GM10847 (cell line): ENCODE data around the gene OR52W1.

ENCODE experiments used
- POLR2A ChIP-seq: IDR thresholded peaks from 2 replicates; pipeline ENCODE4 v1.6.1; 2011; ENCODE audit not compliant: insufficient read length; ENCODE audit errors: extremely low read depth

Gene OR52W1

DNA sequence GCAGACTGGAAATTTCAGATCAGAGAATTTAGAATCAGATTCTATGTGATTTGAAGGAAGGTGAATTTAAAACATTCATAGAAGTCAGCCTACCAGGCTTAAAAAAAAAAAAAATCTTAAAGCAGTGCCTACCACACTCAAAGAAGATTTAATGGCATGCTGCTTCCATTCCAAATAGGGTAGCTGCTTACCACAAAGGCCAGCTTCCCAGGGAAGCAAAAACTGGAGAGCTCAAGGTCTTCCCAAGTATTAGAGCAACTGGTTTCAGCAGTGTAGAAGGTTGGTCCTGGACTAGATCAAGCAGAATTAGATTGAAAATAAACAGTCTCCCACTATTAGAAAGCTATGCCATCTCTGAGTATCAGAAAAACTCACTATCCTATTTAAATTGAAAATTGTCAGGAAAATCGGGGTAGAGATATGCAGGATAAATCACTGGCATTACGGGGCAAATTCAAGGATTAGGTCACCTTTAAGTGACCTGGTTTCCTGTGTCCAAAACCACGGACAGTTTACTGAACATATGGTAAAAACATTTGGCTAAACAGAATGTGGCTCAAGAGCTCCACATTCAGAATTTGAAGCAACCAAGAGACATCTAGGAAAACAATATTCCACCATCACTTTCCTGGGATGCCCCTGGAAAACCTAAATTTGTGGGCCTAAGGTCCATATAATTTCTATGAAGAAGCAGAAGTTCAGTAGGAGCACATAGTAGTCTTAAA, 7.6 kb downstream of the OR52W1 start:
- TF ChIP-seq POLR2A: no peak

DNA sequence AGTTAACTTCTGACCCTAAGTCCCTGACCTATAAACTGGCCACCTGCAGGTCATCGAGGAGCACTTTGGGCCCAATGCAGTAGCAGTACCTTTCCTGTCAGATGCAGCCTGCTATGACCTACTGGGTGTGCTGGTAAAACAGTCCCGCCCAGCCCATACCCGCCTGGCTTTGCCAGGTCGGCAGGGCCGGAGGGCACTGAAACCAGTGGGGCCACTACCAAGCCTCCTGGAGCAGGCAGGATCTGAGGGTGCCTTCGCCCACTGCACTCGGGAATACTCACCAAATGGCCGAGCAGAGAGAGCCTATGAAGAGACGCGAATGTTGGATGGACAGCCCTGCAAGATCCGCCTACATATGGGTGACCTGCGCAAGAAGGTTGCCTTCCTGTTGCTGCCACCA, 10.8 kb downstream of the OR52W1 start:
- no peak for TF ChIP-seq POLR2A

DNA sequence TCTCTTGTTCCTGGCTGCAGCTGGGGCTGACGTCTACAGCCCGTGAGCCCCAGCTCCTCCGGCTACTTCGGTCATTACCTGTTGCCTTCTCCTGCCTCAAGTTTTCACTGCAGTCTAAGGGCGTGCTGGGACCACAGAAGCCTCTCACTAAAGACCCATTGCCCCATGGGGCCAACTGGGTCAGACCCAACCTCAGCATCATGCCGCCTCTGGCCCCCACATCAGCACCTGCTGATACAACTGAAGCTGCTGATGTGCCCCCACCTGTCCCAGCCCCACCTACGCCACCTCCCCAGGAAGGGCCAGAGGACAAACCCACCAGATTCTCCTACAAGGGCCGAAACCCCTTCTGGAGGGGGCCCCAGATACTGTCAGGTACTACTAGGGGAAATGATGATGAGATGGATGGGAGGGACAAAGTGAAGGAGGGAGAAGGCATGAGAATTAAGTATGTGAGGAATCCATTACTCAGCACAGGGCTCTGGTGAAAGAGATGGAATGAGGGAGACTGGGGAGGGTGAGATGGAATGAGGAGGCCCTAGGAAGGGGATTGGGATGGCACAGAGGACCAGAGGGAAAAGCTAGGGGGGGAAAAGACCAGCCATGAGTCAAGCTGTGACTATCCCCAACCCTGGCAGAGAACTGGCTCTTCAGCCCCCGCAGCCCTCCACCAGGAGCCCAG, 11.4 kb downstream of the OR52W1 start:
- no peak for TF ChIP-seq POLR2A

DNA sequence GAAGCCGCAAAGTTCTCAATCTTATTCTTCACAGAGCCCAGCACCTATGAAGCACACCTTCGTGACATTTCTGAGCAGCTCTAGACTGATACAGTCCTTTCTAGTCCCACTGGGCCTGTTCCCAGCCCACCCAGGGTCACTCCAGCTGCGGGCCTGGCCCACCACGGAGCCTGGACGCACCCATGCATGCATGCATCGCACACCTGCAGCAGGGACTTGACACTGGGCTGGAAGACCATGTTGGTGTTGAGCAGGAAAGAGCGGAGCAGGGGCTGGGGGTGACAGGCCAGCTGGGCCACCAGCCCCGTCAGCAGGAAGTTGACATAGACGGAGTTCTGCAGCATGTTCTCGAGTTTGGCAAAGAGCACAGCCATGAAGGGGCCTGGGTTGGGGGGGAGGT, 15.5 kb downstream of the OR52W1 start:
- TF ChIP-seq POLR2A: no peak

DNA sequence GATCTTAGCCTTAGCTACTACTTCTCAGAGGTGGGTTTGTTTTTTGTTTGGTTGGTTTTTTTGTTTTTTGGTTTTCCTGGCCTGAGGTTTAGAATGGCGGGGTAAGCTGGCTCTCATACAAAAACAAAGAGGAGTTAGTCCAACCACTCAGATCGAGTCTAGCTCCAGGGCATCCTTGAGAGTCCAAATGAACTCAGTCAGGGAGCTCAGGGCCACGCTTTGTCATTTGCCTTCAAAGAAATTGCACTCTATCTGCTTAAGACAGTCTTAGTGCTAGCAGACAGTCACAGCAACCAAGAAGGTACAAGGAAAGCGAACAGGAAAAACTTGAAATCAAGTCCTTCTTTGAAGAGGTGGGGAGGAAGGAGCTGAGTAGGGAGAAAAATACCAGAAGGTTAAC, 17.5 kb downstream of the OR52W1 start:
- TF ChIP-seq POLR2A: no peak

DNA sequence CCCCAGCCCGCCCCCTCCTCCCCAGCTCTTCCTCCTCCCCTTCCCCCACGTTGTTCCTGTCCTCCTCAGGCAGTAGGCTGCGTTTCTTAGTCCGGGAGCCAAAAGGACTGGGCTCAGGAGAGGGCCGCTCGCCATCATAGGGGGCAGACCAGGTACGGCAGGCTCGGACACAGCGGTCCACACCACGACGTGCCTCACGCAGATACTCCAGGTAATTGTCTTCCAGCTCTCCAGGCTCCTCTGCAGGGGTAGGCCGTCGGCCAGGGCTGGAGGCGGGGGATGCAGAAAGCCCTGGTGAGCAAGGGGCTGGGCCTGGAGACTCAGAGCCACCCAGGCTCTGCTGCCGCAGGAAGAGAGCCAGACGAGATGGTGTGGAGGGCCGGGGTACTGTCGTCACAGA, 18.7 kb downstream of the OR52W1 start:
- no peak for TF ChIP-seq POLR2A

DNA sequence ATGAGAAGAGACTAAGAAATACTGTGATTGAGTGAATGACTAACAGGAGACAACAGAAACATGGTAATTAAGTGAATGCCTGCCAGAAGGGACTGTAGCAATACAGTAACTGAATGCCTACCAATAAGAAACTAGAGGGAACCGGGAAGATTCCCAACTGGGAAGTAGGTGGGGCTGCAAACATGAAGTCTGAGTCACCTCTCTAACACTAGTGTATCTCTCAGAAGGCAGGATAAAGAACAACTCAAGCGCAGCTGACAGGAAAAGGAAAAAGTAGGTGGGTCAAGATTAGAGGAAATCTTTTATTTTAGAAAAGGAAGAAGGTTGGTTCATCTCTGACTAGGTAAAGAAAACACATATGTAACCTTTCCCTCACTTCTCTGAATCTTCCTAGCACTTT, 20.3 kb downstream of the OR52W1 start:
- no peak for TF ChIP-seq POLR2A

DNA sequence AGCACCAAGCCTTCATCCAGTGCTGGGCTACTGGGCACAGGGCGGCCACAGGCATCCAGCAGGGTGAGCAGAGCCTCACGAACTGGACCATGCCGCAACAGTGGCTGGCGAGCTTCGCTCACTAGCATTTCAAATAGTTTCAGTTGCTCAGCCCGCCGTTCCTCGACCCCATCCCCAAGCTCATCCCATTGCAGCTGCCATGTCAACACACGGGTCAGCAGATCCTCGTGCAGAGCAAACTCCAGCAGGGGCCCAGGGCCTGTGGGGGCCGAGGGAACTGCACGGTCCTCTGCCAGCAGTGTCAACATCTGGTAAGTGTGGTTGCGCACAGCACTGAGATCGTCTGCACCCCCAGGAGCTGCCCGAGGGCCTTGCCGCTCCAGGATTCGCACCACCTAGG, 24.8 kb downstream of the OR52W1 start:
- no peak for TF ChIP-seq POLR2A

DNA sequence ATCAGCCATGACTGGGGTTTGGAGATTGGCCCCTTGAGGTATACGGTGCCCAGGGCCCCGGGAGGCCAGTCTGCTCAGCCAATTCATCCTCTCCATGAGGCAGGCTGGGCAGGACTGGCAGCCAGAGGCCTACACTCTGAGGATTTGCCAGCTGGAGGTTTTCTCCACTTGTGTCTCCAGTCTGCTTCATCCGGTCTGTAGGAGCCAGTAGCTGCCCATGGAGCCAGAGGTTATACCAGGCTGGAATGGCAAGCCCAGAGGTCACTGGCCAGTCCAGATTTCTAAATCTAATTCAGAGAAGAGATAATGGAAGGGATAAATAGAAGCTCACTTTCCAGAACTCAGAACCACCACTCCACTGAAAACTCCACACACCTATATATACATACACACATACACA, 25.4 kb downstream of the OR52W1 start:
- no peak for TF ChIP-seq POLR2A

DNA sequence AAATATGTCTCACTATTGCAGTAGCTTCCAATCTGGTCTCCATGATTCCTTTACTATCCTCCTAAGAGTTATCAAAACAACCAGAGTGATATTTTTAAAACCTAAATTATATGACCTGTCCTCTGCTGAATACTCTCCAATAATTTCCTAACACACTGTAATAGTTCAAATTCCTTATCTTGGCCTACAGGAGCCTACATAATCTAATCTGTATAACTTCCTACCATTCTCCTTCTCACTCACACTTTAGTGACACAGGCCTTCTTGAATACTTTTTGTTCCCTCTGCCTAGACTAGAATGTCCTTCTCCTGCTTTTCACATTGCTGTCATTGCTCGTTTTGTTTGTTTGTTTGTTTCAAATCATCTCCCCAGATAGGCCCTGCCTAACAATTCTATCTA, 26.0 kb downstream of the OR52W1 start:
- no peak for TF ChIP-seq POLR2A

DNA sequence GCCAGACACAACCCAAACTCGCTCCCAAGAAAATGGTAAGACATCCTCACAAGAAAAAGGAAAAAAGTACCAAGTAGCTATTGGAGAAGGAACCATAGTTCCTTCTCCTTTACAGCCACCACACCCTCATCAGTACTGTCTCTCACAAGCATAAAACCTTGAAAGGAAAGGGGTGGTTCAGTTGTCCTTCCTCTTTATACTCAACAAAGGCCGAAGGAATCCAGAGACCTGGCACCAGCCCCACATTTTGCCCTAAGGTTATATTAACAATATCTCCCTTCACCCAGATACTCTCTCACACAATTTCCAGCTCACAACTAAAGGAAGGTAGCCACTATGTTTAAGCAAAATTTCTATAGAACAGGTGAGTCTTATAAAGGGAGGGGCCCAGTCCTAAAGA, 26.9 kb downstream of the OR52W1 start:
- TF ChIP-seq POLR2A: no peak

DNA sequence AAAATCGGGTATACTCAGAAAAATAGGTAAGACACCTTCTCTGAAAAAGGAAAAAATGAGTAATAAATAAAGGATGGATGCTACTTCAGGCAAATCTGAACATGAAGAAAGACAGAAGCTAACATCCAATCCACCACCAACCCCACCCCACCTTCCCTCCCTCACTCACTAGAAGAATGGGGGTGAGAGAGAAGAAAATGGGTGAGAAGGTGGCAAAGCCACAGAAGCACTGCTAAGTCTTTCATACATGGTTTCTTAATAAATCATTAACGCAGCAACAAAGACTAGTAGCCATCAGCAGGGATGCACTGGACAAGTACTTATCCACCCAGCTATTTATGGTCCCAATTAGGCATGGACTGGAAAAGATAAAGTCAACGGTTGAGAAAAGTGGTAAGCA, 29.5 kb downstream of the OR52W1 start:
- no peak for TF ChIP-seq POLR2A

DNA sequence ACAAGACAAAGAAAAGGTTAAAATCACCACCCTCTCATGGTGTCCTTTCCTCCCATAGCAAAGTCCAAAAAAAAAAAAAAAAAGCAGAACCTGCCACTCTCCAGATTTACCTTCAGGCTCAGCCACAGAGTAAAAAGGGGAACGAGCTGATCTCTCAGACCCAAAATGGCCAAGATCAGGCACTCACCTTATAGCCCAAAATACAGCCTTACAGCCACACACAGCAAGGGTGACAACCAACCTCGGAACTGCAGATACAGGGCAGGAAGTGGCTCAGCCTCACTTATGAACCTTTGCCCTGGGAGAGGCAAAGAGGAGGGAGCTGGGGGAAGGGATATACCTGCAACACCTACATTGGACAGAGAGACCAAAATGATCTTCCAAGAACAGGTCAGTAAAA, 30.9 kb downstream of the OR52W1 start:
- TF ChIP-seq POLR2A: no peak

DNA sequence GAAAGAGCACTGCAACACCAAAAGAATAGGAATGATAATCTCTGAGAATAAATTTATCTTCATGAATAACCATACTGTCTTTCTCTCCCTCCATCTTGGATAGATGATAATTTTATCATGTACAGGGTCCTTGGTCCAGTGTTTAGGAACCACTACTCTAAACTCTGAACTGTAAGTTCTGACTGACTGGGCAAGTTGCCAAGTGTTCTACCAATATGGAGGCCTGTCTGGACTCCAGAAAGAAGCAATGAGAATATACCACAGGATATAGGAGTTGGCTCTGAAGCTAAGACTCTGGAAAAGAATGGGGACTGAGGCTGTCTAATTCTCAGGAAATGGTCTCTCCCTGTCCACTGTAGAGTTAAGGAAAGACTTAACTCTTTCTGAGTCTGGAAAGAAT, 33.9 kb downstream of the OR52W1 start:
- TF ChIP-seq POLR2A: no peak

DNA sequence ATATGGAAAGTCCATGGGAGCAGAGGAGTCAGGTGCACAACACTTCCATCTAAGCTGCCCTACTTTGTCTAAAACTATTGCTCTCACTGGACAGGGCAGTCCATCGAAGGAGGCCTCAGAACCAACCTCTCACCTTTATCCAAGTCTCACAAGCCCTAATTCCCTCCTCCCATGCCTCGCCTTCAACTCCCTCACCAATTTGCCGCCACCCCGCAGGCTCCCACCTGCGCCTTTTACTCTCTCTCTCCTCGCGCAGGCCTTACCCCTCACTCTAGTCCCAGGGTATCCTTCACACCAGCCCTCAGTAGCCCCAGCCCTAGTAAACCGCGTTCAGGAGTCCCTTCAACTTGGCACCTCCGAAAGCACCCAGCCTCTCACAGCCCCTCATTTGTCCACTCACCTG, 35.0 kb downstream of the OR52W1 start:
- TF ChIP-seq POLR2A: no peak

DNA sequence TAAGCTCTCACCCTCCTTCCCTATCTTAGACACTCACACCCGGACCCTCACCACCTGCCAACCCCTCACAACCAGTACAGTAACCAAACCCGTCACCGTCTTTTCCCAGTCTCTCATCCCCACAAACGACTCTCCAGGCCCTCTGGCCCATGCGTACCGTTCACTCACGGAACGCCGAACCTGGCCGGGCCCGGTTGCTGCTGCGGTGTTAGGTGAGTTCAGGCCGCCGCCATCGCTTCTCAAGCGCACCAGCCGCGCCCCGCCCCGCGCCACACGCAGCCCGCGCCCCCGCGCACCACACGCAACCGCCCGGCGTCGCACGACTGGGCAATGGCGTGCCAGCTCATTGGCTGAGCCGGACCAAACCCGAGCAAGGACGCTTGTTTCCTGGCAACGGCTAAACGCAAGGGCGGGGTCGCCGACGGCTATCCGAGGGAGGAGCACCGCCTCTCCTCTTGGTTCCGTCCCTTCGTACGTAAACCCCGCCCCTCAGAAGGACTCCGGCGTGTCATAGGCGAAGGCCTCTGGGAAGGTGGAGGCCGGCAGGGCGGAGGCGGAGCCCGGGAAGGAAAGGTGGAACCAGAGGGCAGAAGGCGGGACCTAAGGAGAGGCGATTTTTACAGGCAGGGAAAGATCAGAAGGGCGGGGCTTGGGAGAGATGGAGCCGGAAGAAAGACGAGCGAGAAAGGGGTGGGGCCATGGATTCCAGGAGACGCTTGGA, 35.5 kb downstream of the OR52W1 start, which contains the start of gene FHIP1B:
FHIP1B (minus strand) TSS at position 250 of the 721 bp plus-strand sequence. CDS start 10,120 bp downstream, outside the sequence.
- peak; percentile 74 for TF ChIP-seq POLR2A
